Measurements from ENCODE around the gene SLC28A3. TPM values are rescaled to one million over a fixed set of nuclear protein-coding genes. Genes with fewer than 3 reads are reported as not detected.

SLC28A3 gene
- total RNA-seq, 1 experiment from 2014 or later, result not detected

DNA sequence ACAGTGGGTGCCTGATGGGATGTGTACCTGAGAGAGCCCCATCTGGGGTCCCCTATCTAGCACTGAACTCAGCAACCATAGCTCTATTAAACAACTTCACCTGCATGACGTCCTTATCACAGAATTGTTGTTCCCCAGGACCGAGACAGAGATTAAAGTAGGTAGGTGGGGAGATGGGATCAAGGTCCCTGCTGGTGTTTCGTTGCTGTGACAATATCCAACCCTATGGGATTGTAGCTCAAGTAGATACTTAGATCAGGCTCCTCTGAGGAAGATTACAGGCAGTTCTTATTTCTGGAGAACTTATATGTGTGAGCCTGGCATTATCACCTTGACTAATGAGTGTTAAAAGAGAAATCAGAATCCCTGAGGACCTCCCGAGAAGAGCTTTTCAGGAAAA, 84.9 kb downstream of the SLC28A3 start:
- no peak for ATAC-seq
- peaks cover 8% of the 10 kb centered on the region for H3K27me3 Mint-ChIP-seq (ENCODE audit: low read depth)
- H3K4me1 Mint-ChIP-seq, result peaks cover 13% of the 10 kb centered on the region
- DNase-seq (ENCODE audit: low spot score), result no peak
- TF ChIP-seq ZNF263 (CRISPR knock-in tag; IDR thresholded peaks at IDR 0.05; ENCODE audit: low read depth), result no peak
- no peak for TF ChIP-seq RELA (CRISPR knock-in tag; IDR thresholded peaks at IDR 0.05; ENCODE audit: borderline replicate concordance)
- no peak for TF ChIP-seq SMAD4 (CRISPR knock-in tag; IDR thresholded peaks at IDR 0.05)
- TF ChIP-seq, protein P1, sequence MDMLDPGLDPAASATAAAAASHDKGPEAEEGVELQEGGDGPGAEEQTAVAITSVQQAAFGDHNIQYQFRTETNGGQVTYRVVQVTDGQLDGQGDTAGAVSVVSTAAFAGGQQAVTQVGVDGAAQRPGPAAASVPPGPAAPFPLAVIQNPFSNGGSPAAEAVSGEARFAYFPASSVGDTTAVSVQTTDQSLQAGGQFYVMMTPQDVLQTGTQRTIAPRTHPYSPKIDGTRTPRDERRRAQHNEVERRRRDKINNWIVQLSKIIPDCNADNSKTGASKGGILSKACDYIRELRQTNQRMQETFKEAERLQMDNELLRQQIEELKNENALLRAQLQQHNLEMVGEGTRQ (CRISPR knock-in tag; IDR thresholded peaks at IDR 0.05), result no peak
- TF ChIP-seq ZNF396 (CRISPR knock-in tag; IDR thresholded peaks at IDR 0.05; ENCODE audit: borderline replicate concordance), result no peak
- no peak for TF ChIP-seq MXD4 (CRISPR knock-in tag; IDR thresholded peaks at IDR 0.05; ENCODE audit: borderline replicate concordance)
- no peak for TF ChIP-seq ATF1 (CRISPR knock-in tag; IDR thresholded peaks at IDR 0.05)
- no peak for TF ChIP-seq ZNF219 (CRISPR knock-in tag; IDR thresholded peaks at IDR 0.05; ENCODE audit: borderline replicate concordance)
- no peak for TF ChIP-seq JAZF1 (CRISPR knock-in tag; IDR thresholded peaks at IDR 0.05)
- TF ChIP-seq, protein P2, sequence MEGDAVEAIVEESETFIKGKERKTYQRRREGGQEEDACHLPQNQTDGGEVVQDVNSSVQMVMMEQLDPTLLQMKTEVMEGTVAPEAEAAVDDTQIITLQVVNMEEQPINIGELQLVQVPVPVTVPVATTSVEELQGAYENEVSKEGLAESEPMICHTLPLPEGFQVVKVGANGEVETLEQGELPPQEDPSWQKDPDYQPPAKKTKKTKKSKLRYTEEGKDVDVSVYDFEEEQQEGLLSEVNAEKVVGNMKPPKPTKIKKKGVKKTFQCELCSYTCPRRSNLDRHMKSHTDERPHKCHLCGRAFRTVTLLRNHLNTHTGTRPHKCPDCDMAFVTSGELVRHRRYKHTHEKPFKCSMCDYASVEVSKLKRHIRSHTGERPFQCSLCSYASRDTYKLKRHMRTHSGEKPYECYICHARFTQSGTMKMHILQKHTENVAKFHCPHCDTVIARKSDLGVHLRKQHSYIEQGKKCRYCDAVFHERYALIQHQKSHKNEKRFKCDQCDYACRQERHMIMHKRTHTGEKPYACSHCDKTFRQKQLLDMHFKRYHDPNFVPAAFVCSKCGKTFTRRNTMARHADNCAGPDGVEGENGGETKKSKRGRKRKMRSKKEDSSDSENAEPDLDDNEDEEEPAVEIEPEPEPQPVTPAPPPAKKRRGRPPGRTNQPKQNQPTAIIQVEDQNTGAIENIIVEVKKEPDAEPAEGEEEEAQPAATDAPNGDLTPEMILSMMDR (IDR thresholded peaks at IDR 0.05), result no peak
- no peak for TF ChIP-seq ZBTB21 (CRISPR knock-in tag; IDR thresholded peaks at IDR 0.05; ENCODE audit: borderline replicate concordance)
- TF ChIP-seq, protein P3, sequence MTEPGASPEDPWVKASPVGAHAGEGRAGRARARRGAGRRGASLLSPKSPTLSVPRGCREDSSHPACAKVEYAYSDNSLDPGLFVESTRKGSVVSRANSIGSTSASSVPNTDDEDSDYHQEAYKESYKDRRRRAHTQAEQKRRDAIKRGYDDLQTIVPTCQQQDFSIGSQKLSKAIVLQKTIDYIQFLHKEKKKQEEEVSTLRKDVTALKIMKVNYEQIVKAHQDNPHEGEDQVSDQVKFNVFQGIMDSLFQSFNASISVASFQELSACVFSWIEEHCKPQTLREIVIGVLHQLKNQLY (CRISPR knock-in tag; IDR thresholded peaks at IDR 0.05), result no peak
- TF ChIP-seq IRF2 (CRISPR knock-in tag; IDR thresholded peaks at IDR 0.05; ENCODE audit: borderline replicate concordance, low read depth), result no peak
- no peak for TF ChIP-seq ZNF671 (CRISPR knock-in tag; IDR thresholded peaks at IDR 0.05)
- TF ChIP-seq, protein P4, sequence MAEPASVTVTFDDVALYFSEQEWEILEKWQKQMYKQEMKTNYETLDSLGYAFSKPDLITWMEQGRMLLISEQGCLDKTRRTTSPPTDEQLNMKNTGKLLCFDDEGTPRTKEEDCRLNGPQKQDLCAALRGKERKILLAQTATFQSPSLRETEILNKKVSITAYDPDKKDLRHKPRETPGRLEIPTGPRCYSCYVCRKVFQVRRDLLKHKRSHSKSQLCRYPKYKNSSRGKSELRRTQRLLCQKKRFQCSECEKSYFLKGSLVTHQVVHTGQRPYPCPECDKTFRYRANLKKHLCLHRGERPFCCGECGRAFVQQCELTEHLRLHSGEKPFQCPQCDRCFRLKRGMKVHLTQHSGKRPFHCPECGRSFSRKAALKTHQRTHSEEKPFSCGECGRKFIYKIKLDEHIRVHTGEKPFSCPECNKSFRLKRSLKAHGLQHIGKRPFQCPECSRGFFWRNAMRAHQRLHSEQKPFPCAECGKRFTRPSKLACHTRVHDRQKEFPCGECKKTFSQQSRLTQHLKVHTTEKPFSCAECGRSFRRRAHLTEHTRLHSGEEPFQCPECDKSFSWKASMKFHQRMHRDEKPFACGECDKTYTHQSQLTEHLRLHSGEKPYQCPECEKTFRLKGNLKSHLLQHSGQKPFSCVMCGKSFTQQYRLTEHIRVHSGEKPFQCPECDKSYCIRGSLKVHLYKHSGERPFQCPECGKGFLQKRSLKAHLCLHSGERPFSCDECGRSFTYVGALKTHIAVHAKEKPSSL (CRISPR knock-in tag; conservative IDR thresholded peaks at IDR 0.05), result no peak
- TF ChIP-seq, protein P5, sequence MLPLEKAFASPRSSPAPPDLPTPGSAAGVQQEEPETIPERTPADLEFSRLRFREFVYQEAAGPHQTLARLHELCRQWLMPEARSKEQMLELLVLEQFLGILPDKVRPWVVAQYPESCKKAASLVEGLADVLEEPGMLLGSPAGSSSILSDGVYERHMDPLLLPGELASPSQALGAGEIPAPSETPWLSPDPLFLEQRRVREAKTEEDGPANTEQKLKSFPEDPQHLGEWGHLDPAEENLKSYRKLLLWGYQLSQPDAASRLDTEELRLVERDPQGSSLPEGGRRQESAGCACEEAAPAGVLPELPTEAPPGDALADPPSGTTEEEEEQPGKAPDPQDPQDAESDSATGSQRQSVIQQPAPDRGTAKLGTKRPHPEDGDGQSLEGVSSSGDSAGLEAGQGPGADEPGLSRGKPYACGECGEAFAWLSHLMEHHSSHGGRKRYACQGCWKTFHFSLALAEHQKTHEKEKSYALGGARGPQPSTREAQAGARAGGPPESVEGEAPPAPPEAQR (CRISPR knock-in tag; IDR thresholded peaks at IDR 0.05), result no peak
- H3K9me3 Mint-ChIP-seq, result no peaks in the 10 kb centered on the region
- H3K4me3 Mint-ChIP-seq, result no peak overlapping the region
- H3K27ac Mint-ChIP-seq, result no peak overlapping the region
- no peaks in the 10 kb centered on the region for H3K36me3 Mint-ChIP-seq
- ChIA-PET CTCF (no interaction called here), POLR2A (no interaction called here)

DNA sequence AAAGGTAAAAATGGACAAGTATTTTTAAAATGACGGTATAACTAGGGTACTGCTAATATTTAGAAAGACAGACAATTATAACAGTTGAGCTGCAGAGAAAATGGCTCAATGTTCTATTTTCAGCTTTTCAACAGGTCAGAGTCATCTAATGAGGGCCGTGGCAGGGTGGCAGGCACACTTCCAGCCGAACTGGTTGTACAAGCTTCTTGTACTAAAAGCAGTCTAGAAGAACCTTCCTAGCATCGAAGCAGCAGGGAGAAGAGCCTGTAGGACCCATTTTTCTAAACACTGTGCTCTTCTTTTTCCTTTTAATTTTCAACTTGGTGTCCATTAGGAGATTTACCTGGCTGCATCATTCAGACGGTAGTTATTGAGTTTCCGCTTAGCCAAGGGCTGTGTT, 85.6 kb downstream of the SLC28A3 start:
- Mint-ChIP-seq H3K27ac (no peak overlapping the region), H3K27me3 (ENCODE audit: low read depth) (peaks cover 4% of the 10 kb centered on the region), H3K4me3 (no peak overlapping the region), H3K9me3 (no peaks in the 10 kb centered on the region), H3K36me3 (no peaks in the 10 kb centered on the region), H3K4me1 (peaks cover 13% of the 10 kb centered on the region)
- no peak for DNase-seq (ENCODE audit: low spot score)
- ChIA-PET POLR2A (no interaction called here), CTCF (no interaction called here)
- no peak for ATAC-seq
- TF ChIP-seq, protein P6, sequence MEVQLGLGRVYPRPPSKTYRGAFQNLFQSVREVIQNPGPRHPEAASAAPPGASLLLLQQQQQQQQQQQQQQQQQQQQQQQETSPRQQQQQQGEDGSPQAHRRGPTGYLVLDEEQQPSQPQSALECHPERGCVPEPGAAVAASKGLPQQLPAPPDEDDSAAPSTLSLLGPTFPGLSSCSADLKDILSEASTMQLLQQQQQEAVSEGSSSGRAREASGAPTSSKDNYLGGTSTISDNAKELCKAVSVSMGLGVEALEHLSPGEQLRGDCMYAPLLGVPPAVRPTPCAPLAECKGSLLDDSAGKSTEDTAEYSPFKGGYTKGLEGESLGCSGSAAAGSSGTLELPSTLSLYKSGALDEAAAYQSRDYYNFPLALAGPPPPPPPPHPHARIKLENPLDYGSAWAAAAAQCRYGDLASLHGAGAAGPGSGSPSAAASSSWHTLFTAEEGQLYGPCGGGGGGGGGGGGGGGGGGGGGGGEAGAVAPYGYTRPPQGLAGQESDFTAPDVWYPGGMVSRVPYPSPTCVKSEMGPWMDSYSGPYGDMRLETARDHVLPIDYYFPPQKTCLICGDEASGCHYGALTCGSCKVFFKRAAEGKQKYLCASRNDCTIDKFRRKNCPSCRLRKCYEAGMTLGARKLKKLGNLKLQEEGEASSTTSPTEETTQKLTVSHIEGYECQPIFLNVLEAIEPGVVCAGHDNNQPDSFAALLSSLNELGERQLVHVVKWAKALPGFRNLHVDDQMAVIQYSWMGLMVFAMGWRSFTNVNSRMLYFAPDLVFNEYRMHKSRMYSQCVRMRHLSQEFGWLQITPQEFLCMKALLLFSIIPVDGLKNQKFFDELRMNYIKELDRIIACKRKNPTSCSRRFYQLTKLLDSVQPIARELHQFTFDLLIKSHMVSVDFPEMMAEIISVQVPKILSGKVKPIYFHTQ (CRISPR knock-in tag; IDR thresholded peaks at IDR 0.05), result no peak
- TF ChIP-seq TEAD1 (CRISPR knock-in tag; IDR thresholded peaks at IDR 0.05), result no peak
- no peak for TF ChIP-seq NR3C1 (CRISPR knock-in tag; conservative IDR thresholded peaks at IDR 0.05; ENCODE audit: low read depth)
- TF ChIP-seq, protein P7, sequence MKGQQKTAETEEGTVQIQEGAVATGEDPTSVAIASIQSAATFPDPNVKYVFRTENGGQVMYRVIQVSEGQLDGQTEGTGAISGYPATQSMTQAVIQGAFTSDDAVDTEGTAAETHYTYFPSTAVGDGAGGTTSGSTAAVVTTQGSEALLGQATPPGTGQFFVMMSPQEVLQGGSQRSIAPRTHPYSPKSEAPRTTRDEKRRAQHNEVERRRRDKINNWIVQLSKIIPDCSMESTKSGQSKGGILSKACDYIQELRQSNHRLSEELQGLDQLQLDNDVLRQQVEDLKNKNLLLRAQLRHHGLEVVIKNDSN (CRISPR knock-in tag; IDR thresholded peaks at IDR 0.05), result no peak
- TF ChIP-seq ZNF671 (CRISPR knock-in tag; IDR thresholded peaks at IDR 0.05), result no peak
- no peak for TF ChIP-seq KAT7 (CRISPR knock-in tag; IDR thresholded peaks at IDR 0.05; ENCODE audit: borderline replicate concordance)
- TF ChIP-seq ESRRA (CRISPR knock-in tag; IDR thresholded peaks at IDR 0.05; ENCODE audit: borderline replicate concordance), result no peak
- no peak for TF ChIP-seq SOX15 (CRISPR knock-in tag; IDR thresholded peaks at IDR 0.05)
- no peak for TF ChIP-seq RELA (CRISPR knock-in tag; IDR thresholded peaks at IDR 0.05; ENCODE audit: borderline replicate concordance)
- no peak for TF ChIP-seq MXD4 (CRISPR knock-in tag; IDR thresholded peaks at IDR 0.05; ENCODE audit: borderline replicate concordance)

Measured in WTC11 (cell line).